ENCODE data around the gene NCOA5.
A peak's percentile ranks its signal among the peaks of the same experiment; 100 is the strongest.
"Not testable (repeated sequence)": the region's sequence is repeated elsewhere in the genome, so short reads cannot be mapped to it uniquely, and the experiment has no call there.

The NCOA5 gene

GRCh38 chr20:46120136-46120535 is 30.4 kb upstream of the NCOA5 start:
- no peak for DNase-seq

GRCh38 chr20:46119547-46119946 is 29.8 kb upstream of the NCOA5 start:
- no peak for DNase-seq

- DNase-seq: peak in 1 of 2 donors; percentile 58
Measured at GRCh38 chr20:46119028-46119546, 29.3 kb upstream of the NCOA5 start.

- peak; percentile 44 to 46 for DNase-seq
Measured at GRCh38 chr20:46118481-46119020, 28.8 kb upstream of the NCOA5 start.

- peak; percentile 95 to 96 for DNase-seq
Measured at GRCh38 chr20:46117704-46118467, 28.1 kb upstream of the NCOA5 start, which contains the start of gene CD40. Gene CD40 (plus strand): TSS chr20:46118314. CDS start chr20:46118344, 30 bp downstream.

- DNase-seq: no peak
Measured at GRCh38 chr20:46114449-46114848, 24.7 kb upstream of the NCOA5 start.

GRCh38 chr20:46113113-46113470 is 23.3 kb upstream of the NCOA5 start:
- DNase-seq: no peak

GRCh38 chr20:46112430-46113112 is 22.8 kb upstream of the NCOA5 start:
- peak in 1 of 2 donors; percentile 56 for DNase-seq

- DNase-seq: no peak
Measured at GRCh38 chr20:46111836-46112212, 22.1 kb upstream of the NCOA5 start.

- DNase-seq: peak; percentile 94 to 97
Measured at GRCh38 chr20:46111028-46111835, 21.5 kb upstream of the NCOA5 start.

GRCh38 chr20:46108976-46109375 is 19.2 kb upstream of the NCOA5 start:
- no peak for DNase-seq

GRCh38 chr20:46108435-46108841 is 18.7 kb upstream of the NCOA5 start:
- peak; percentile 75 to 81 for DNase-seq

- no peak for DNase-seq
Measured at GRCh38 chr20:46107061-46107460, 17.3 kb upstream of the NCOA5 start.

GRCh38 chr20:46104262-46104661 is 14.5 kb upstream of the NCOA5 start:
- DNase-seq: no peak

- no peak for DNase-seq
Measured at GRCh38 chr20:46102940-46103339, 13.2 kb upstream of the NCOA5 start.

- no peak for DNase-seq
Measured at GRCh38 chr20:46101957-46102356, 12.2 kb upstream of the NCOA5 start.

- no peak for DNase-seq
Measured at GRCh38 chr20:46100988-46101387, 11.2 kb upstream of the NCOA5 start.

- DNase-seq: not testable (repeated sequence)
Measured at GRCh38 chr20:46100444-46100843, 10.7 kb upstream of the NCOA5 start.

- peak in 1 of 2 donors; percentile 57 for DNase-seq
Measured at GRCh38 chr20:46099491-46100287, 9.9 kb upstream of the NCOA5 start.

GRCh38 chr20:46093531-46093930 is 3.8 kb upstream of the NCOA5 start:
- DNase-seq: no peak

- DNase-seq: not testable (repeated sequence)
Measured at GRCh38 chr20:46091622-46092535, 2.1 kb upstream of the NCOA5 start.
